IPS-18c (cell line): ENCODE measurements around the gene CES5A.
"Not testable (repeated sequence)": the region's sequence is repeated elsewhere in the genome, so short reads cannot be mapped to it uniquely, and the experiment has no call there.

Source experiments
- H3K4me3 ChIP-seq: 2 replicates; pipeline ENCODE4 v1.7.0; 2013; ENCODE audit warnings: low read depth, mild to moderate bottlenecking, low read length, moderate library complexity; ENCODE audit not compliant: insufficient read depth
- H3K9me3 ChIP-seq: one replicate; pipeline ENCODE4 v1.6.1; 2013; ENCODE audit warnings: mild to moderate bottlenecking, low read length, moderate library complexity; ENCODE audit not compliant: control insufficient read depth, insufficient read depth

CES5A gene

GRCh38 chr16:55898592-55898991 lies 23.4 kb upstream of the CES5A start:
- peaks cover 3% of the 10 kb centered on the region for H3K9me3 ChIP-seq
- no peak overlapping the region for H3K4me3 ChIP-seq

DNA sequence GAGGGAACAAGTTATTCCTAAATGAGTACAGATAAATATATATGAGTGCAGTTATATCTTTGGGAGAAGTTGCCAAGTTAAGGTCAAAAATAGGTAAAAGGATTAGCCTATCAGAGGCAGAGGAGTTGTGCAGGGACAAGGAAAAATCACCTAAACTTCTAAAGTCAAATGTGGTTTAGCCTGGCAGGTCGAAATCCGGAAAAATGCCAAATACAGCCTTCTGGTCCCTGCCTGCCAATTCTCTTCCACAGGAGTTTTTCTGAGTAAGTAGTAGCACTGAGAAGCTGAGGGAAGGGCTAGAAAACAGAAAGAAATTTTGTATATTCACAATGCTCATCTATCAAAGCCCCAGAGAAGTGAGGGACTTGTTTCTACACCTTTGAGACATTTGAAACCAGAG lies 17.6 kb upstream of the CES5A start:
- peaks cover 5% of the 10 kb centered on the region for H3K9me3 ChIP-seq
- H3K4me3 ChIP-seq: no peak overlapping the region

GRCh38 chr16:55889518-55889917 lies 14.3 kb upstream of the CES5A start:
- H3K9me3 ChIP-seq: peaks cover 2% of the 10 kb centered on the region
- H3K4me3 ChIP-seq: no peak overlapping the region

- Histone ChIP-seq H3K4me3 (no peak overlapping the region), H3K9me3 (peaks cover 2% of the 10 kb centered on the region)
Observed at GRCh38 chr16:55888546-55888945, 13.4 kb upstream of the CES5A start.

DNA sequence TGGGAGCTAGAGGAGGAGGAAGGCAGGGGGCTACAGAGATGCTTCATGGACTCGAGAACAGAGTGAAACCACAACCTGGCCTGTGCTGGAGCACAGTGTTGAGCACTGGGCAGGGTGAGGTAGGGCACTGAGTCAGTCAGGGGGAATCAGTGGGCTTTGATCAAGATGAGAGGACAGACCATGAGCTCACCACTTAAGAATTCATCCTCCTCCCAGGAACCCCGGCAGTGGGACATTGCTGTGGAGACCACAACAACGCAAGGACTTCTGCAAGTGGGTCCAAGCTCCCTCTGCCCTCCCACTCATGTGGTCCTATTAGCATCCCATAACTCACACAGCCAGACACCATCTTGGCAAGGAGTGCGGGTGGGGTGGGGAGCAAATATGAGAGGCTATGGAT lies 1.7 kb upstream of the CES5A start:
- H3K4me3 ChIP-seq: no peak overlapping the region

GRCh38 chr16:55873122-55873521 lies 2.1 kb downstream of the CES5A start:
- peaks cover 4% of the 10 kb centered on the region for H3K9me3 ChIP-seq
- no peak overlapping the region for H3K4me3 ChIP-seq

More for the DNA sequence above, 1.7 kb upstream of the CES5A start:
- peaks cover 4% of the 10 kb centered on the region for H3K9me3 ChIP-seq

- Histone ChIP-seq H3K4me3 (no peak overlapping the region), H3K9me3 (peaks cover 2% of the 10 kb centered on the region)
Observed at GRCh38 chr16:55872130-55872529, 3.0 kb downstream of the CES5A start.

- peaks cover 2% of the 10 kb centered on the region for H3K9me3 ChIP-seq
- H3K4me3 ChIP-seq: no peak overlapping the region
Observed at GRCh38 chr16:55871411-55872038, 3.6 kb downstream of the CES5A start.

GRCh38 chr16:55868980-55869379 lies 6.2 kb downstream of the CES5A start:
- no peak overlapping the region for H3K4me3 ChIP-seq
- H3K9me3 ChIP-seq: peaks cover 2% of the 10 kb centered on the region

GRCh38 chr16:55868137-55868536 lies 7.0 kb downstream of the CES5A start:
- Histone ChIP-seq H3K9me3 (peaks cover 2% of the 10 kb centered on the region), H3K4me3 (no peak overlapping the region)

DNA sequence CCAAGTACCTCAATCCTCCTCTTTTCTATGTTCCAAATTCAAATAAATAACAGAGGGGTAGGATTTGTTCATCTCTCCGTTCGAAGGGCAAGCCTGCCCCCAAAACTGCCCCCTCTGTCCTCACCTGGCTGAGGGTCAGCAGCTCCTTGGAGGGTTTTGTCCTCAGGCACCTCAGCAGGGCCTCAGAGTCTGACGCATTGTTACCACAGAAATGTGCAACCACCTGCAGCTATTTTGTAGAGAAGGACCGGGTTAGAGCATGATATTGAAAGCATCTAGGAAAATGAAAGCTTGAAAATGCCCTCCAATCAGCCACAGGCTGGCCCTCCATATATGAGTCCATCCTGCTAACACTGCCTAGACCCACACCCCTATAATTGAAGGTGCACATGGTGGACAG lies 13.9 kb downstream of the CES5A start:
- Histone ChIP-seq H3K4me3 (no peak overlapping the region), H3K9me3 (no peaks in the 10 kb centered on the region)

DNA sequence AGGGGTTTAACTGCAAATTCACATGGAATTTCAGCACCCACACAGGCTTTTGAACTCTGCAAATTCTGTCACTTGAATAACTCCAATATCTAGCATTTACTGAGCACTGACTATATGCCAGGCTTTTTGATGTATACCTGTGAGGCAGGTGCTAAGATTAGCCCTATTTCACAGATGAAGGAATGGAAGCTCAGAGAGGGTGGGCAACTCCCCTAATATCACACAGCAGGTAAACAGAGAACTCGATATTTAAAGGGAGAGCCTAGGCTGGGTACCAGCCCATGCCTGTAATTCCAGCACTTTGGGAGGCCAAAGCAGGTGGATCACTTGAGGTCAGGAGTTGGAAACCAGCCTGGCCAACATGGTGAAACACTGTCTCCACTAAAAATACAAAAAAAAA lies 17.5 kb downstream of the CES5A start:
- H3K4me3 ChIP-seq, H3K9me3 ChIP-seq: not testable (repeated sequence)

DNA sequence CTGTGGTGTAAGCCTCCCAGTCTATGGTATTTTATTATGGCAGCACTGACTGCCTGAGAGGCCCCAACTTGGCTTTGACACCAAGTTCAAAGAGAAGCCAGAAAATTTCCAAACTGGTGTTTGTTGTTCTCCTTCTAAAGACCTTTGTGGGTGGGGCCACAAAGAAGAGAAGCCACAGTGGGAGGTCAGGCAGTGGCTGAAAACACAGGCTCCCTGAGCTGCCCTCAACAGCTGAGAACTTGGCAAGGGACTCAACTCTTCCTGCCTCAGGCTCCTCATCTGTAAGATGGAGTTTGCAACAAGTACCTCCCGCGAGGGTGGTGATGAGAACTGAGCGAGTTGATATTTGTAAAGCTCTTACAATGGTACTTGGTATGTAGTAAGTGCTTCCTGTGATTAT lies 18.2 kb downstream of the CES5A start:
- Histone ChIP-seq H3K4me3 (no peak overlapping the region), H3K9me3 (no peaks in the 10 kb centered on the region)

DNA sequence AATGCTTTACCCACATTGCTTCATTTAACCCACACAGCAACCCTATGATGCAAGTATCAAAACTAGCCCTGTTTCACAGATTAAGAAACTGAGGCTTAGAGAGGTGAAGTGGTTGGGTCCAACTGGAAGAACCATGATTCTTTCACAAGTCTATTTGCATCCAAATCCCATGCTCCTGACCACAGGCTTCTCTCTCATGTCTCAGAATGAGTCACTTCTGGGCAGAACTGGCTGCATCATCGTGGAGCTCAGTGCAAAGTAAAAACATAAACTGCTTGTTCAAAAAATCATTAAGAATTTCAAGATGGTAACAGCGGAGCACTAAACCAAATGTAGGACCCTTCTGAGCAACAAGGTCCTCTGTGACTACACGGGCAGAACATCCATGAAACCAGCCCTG lies 22.1 kb downstream of the CES5A start:
- Histone ChIP-seq H3K9me3 (no peaks in the 10 kb centered on the region), H3K4me3 (no peak overlapping the region)

DNA sequence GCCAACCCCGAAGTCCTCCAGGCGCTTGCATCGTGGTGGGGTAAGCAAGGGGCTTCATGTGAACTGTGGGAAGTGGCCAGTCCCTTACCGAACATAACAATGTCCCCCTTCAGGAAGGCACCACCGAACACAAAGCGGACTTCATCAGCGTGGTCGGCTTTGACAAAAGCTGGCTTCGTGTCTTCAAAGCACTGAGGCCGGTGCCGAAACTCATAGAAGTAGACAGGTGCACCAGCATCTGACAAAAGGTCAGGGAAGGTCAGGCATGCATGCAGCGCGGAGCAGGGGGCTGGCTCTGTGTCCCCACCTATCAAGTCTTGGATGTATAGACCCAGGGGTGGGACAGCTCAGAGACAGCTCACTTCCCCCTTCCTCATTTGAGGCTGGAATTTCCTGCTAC lies 25.6 kb downstream of the CES5A start:
- no peak overlapping the region for H3K4me3 ChIP-seq

DNA sequence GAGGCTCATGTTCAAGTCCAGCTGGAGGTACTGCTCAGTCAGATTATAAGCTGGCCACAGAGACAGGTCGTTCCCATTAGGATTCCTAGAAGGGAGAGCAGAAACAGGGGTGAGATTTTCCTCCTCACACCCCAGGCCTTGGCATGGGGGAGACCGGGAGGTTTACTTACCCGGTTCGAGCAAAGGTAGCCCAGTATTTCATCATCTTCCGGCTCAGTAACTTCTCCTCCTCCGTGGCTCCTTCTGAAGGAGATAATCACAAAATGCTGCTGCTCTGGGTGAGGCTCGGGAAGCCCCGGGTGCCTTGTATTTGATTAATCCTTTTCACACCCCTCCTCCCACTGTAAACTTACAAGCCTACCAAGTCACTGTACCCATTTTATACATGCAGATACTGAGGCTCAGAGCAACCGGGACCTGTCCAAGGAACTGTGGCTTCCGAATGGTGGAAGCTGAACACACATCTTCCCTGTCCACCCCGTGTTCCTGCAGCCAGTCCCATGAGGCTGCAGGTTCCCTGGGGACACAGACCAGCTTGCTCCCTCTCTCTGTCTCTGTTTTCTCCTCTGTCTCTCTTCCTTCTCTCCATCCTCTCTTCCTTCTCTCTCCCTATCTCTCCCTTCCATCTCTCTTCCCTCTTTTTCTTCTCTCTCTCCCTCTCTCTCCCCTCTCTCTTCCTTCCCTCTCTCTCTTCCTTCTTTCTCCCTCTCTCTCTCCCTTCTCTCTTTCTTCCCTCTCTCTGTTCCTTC lies 28.4 kb downstream of the CES5A start:
- no peaks in the 10 kb centered on the region for H3K9me3 ChIP-seq
- no peak overlapping the region for H3K4me3 ChIP-seq

More for the DNA sequence above, 25.6 kb downstream of the CES5A start:
- H3K9me3 ChIP-seq: no peaks in the 10 kb centered on the region

GRCh38 chr16:55843105-55843395 lies 32.1 kb downstream of the CES5A start:
- no peak overlapping the region for H3K4me3 ChIP-seq
- H3K9me3 ChIP-seq: no peaks in the 10 kb centered on the region

DNA sequence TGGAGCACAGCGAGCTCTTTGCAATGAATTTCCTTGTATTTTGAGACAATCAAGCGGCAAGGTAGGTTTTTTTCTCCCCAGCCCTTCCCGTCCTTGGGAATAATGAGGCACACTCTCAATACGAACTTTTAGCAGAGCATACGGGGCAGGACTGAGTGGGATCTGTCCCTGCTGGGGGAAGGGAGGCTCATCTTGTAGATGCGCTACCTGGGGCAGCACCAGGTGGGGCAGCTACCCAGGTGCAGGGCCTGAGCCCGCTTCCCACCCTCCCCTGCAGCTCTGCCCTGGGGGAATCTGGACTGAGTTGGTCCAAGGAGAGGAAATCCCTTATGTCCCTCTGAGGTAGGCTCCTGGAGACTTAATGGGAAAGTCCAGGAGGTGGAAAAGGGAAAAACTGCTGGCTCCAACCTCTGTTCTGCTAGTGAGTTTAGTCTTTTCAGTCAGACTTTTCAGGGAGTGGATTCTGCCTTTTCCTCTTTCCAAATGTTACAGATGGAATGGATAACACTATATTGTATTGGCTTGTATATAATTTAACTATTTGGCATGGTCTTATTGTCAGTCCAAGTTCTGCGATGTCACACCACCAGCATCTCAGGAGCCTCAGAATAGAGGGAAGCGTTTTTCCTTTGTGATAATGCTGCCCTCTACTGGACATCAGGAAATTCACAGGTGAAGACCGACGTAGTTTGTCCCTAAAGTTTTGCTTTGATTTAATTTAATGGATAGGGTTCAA lies 32.6 kb downstream of the CES5A start:
- Histone ChIP-seq H3K9me3 (no peaks in the 10 kb centered on the region), H3K4me3 (no peak overlapping the region)
